GM21367 (cell line): Measurements from ENCODE around the gene KIAA1614.
A peak's percentile ranks its signal among the peaks of the same experiment; 100 is the strongest.

Source experiments
- ATAC-seq: cut with Tn5 transposase; IDR thresholded peaks from one replicate; pipeline ENCODE4 v1.9.1; 2021; ENCODE audit not compliant: unreplicated experiment

The KIAA1614 gene

GRCh38 chr1:180939073-180939710, 26.5 kb downstream of the KIAA1614 start:
- no peak for ATAC-seq

GRCh38 chr1:180939711-180940103, 27.0 kb downstream of the KIAA1614 start:
- ATAC-seq: no peak

- no peak for ATAC-seq
These were observed 27.7 kb downstream of the KIAA1614 start for GRCh38 chr1:180940445-180940844.

GRCh38 chr1:180941518-180942275, 29.0 kb downstream of the KIAA1614 start:
- ATAC-seq: no peak

- no peak for ATAC-seq
These were observed 32.5 kb downstream of the KIAA1614 start for GRCh38 chr1:180945151-180945550.

- ATAC-seq: no peak
These were observed 32.9 kb downstream of the KIAA1614 start for GRCh38 chr1:180945551-180945950.

- no peak for ATAC-seq
These were observed 33.4 kb downstream of the KIAA1614 start for GRCh38 chr1:180946056-180946455.

GRCh38 chr1:180946541-180947498, 34.1 kb downstream of the KIAA1614 start:
- ATAC-seq: no peak

- no peak for ATAC-seq
These were observed 34.8 kb downstream of the KIAA1614 start for GRCh38 chr1:180947499-180947885.

GRCh38 chr1:180947901-180948640, 35.4 kb downstream of the KIAA1614 start:
- ATAC-seq: no peak

GRCh38 chr1:180948641-180949615, 36.2 kb downstream of the KIAA1614 start:
- ATAC-seq: no peak

- ATAC-seq: no peak
These were observed 36.9 kb downstream of the KIAA1614 start for GRCh38 chr1:180949616-180950000.

GRCh38 chr1:180950321-180950720, 37.6 kb downstream of the KIAA1614 start:
- no peak for ATAC-seq

GRCh38 chr1:180951186-180951745, 38.6 kb downstream of the KIAA1614 start:
- no peak for ATAC-seq

GRCh38 chr1:180951836-180952656, 39.3 kb downstream of the KIAA1614 start:
- no peak for ATAC-seq

- ATAC-seq: no peak
These were observed 39.9 kb downstream of the KIAA1614 start for GRCh38 chr1:180952657-180953013.

- ATAC-seq: peak; percentile 15
These were observed 40.8 kb downstream of the KIAA1614 start for GRCh38 chr1:180953291-180954004.
